HepG2 (cell line): ENCODE measurements around the gene PITX3. TPM values are rescaled to one million over a fixed set of nuclear protein-coding genes. Genes with fewer than 3 reads are reported as not detected.

Experiments
- AGO1 ChIP-seq: fragments of 200-400 bp; formaldehyde crosslinking; IDR thresholded peaks from 2 replicates; pipeline ENCODE4 v1.6.1; 2017; ENCODE audit warnings: mild to moderate bottlenecking, low read depth, low read length, moderate library complexity; ENCODE audit not compliant: poor library complexity, severe bottlenecking
- BRD4 ChIP-seq: sonication (generic); formaldehyde crosslinking; IDR thresholded peaks from 2 replicates; pipeline ENCODE4 v1.4.0; 2020; ENCODE audit warnings: missing genetic modification reagents
- CBX2 ChIP-seq, 2 experiments: fragments of 200-600 bp in 1 of 2; sonication (generic); formaldehyde crosslinking in 1 of 2; IDR thresholded peaks; 2 replicates each; pipeline versions ENCODE4 v1.7.0 to v1.8.1; 2018 to 2022; ENCODE audit warnings: low read depth in 2 of 2, low read length in 1 of 2, mild to moderate bottlenecking in 1 of 2, missing genetic modification reagents in 1 of 2
- CEBPB ChIP-seq: IDR thresholded peaks from 2 replicates; pipeline ENCODE4 v1.6.1; 2011; ENCODE audit warnings: low read depth, low read length, improper control_type of control experiment, borderline replicate concordance
- JUNB ChIP-seq: sonication (generic); formaldehyde crosslinking; IDR thresholded peaks from 2 replicates; pipeline ENCODE4 v1.8.0; 2022; ENCODE audit warnings: missing genetic modification reagents, mild to moderate bottlenecking, borderline replicate concordance
- KAT7 ChIP-seq: IDR thresholded peaks from 2 replicates; pipeline ENCODE4 v1.6.1; 2018; ENCODE audit warnings: borderline replicate concordance, missing compliant biosample characterization
- PAF1 ChIP-seq: IDR thresholded peaks from 2 replicates; pipeline ENCODE4 v1.6.1; 2016; ENCODE audit warnings: missing genetic modification reagents, missing compliant biosample characterization
- SAP130 ChIP-seq: IDR thresholded peaks from 2 replicates; pipeline ENCODE4 v1.6.1; 2016; ENCODE audit warnings: low read depth
- SMAD1 ChIP-seq: sonication (generic); formaldehyde crosslinking; IDR thresholded peaks from 2 replicates; pipeline ENCODE4 v1.4.0; 2020; ENCODE audit warnings: missing genetic modification reagents, low read depth, mild to moderate bottlenecking, borderline replicate concordance
- TBX2 ChIP-seq: sonication (generic); formaldehyde crosslinking; IDR thresholded peaks from 2 replicates; pipeline ENCODE4 v1.5.0; 2020; ENCODE audit warnings: missing genetic modification reagents, mild to moderate bottlenecking, borderline replicate concordance
- ZFAT ChIP-seq: sonication (generic); formaldehyde crosslinking; conservative IDR thresholded peaks from 2 replicates; pipeline ENCODE4 v1.8.1; 2023; ENCODE audit warnings: missing genetic modification reagents, inconsistent platforms
- ZNF205 ChIP-seq: IDR thresholded peaks from 2 replicates; pipeline ENCODE4 v1.6.1; 2018; ENCODE audit warnings: missing biosample characterization, missing genetic modification reagents
- ZZZ3 ChIP-seq: sonication (generic); formaldehyde crosslinking; IDR thresholded peaks from 2 replicates; pipeline ENCODE4 v1.4.0; 2020; ENCODE audit warnings: missing genetic modification reagents, mild to moderate bottlenecking, borderline replicate concordance
- polyA plus RNA-seq, 8 experiments: library from polyadenylated mRNA; depleted of rRNA in 3 of 8; stranded (reverse) in 7 of 8; unstranded in 1 of 8; fragments of >200 nt; fragmentation: Illumina TruSeq in 4 of 8; extraction: Trizol in 4 of 8; gene quantifications; 2 replicates each; pipeline versions ENCODE4 v1.2.1 to v1.2.3, GENCODE V29; 2011 to 2016; ENCODE audit warnings: low read depth in 4 of 8, missing spikeins in 1 of 8, mixed read lengths in 1 of 8; ENCODE audit not compliant: insufficient read depth in 1 of 8
- total RNA-seq, 5 experiments: library from RNA; depleted of rRNA; stranded (reverse); fragments of >200 nt; fragmentation: Illumina TruSeq; extraction: Trizol; gene quantifications; 2 replicates each; pipeline ENCODE4 v1.2.3, GENCODE V29; 2016; ENCODE audit warnings: low read depth in 1 of 5
- TF ChIP-seq, protein P1 (sequence below): sonication (generic); formaldehyde crosslinking; IDR thresholded peaks from 2 replicates; pipeline ENCODE4 v1.4.0; 2020; ENCODE audit warnings: missing genetic modification reagents
- TF ChIP-seq, protein P2 (sequence below): sonication (generic); formaldehyde crosslinking; IDR thresholded peaks from 2 replicates; pipeline ENCODE4 v1.8.1; 2022; ENCODE audit warnings: low read depth, mild to moderate bottlenecking, missing genetic modification reagents
- TF ChIP-seq, protein P3 (sequence below): sonication (generic); formaldehyde crosslinking; IDR thresholded peaks from 2 replicates; pipeline ENCODE4 v1.9.0; 2021; ENCODE audit warnings: missing genetic modification reagents, mild to moderate bottlenecking, borderline replicate concordance

Gene PITX3
- total and polyA plus RNA-seq, 2 of the 13 experiments (the other 11 are each of a cell fraction or from before 2014, with no cell fraction given) = not detected

DNA sequence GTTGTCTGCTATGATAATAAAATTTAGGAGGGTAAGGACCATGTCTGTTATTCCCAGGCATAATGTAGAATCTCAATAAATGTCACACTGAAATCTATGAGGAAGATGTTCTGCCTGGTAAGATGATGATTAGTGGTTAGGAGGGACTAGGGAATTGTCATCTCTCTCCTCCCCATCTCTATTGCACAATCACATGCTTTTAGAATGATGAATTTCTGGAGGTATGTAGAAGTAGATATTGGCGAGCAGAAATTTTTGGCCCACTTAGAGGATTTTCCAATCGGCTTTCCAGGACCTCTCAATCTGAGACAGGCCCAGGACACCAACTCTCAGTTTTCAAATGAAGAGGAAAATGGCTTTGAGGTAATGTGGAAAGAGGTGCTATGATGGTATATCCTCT is 2.0 kb upstream of the PITX3 start (continued):
- TF ChIP-seq ZFAT (CRISPR knock-in tag) = no peak
- TF ChIP-seq ZNF205 = no peak
- no peak for TF ChIP-seq TBX2 (CRISPR knock-in tag)
- no peak for TF ChIP-seq JUNB (CRISPR knock-in tag)
- no peak for TF ChIP-seq PAF1
- TF ChIP-seq, protein P1, sequence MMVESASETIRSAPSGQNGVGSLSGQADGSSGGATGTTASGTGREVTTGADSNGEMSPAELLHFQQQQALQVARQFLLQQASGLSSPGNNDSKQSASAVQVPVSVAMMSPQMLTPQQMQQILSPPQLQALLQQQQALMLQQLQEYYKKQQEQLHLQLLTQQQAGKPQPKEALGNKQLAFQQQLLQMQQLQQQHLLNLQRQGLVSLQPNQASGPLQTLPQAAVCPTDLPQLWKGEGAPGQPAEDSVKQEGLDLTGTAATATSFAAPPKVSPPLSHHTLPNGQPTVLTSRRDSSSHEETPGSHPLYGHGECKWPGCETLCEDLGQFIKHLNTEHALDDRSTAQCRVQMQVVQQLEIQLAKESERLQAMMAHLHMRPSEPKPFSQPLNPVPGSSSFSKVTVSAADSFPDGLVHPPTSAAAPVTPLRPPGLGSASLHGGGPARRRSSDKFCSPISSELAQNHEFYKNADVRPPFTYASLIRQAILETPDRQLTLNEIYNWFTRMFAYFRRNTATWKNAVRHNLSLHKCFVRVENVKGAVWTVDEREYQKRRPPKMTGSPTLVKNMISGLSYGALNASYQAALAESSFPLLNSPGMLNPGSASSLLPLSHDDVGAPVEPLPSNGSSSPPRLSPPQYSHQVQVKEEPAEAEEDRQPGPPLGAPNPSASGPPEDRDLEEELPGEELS (CRISPR knock-in tag) = no peak
- TF ChIP-seq SAP130 = 0 out of 2 replicates have a peak, but pooled peaks have one; percentile 15
- TF ChIP-seq CBX2 (IDR thresholded peaks at IDR 0.05; ENCODE audit: low read depth, low read length) = no peak
- TF ChIP-seq CBX2 (CRISPR knock-in tag; IDR thresholded peaks at IDR 0.05; ENCODE audit: low read depth) = no peak
- TF ChIP-seq KAT7 (CRISPR knock-in tag) = no peak
- TF ChIP-seq, protein P2, sequence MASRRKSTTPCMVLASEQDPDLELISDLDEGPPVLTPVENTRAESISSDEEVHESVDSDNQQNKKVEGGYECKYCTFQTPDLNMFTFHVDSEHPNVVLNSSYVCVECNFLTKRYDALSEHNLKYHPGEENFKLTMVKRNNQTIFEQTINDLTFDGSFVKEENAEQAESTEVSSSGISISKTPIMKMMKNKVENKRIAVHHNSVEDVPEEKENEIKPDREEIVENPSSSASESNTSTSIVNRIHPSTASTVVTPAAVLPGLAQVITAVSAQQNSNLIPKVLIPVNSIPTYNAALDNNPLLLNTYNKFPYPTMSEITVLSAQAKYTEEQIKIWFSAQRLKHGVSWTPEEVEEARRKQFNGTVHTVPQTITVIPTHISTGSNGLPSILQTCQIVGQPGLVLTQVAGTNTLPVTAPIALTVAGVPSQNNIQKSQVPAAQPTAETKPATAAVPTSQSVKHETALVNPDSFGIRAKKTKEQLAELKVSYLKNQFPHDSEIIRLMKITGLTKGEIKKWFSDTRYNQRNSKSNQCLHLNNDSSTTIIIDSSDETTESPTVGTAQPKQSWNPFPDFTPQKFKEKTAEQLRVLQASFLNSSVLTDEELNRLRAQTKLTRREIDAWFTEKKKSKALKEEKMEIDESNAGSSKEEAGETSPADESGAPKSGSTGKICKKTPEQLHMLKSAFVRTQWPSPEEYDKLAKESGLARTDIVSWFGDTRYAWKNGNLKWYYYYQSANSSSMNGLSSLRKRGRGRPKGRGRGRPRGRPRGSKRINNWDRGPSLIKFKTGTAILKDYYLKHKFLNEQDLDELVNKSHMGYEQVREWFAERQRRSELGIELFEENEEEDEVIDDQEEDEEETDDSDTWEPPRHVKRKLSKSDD = no peak
- TF ChIP-seq BRD4 (CRISPR knock-in tag) = no peak
- TF ChIP-seq, protein P3, sequence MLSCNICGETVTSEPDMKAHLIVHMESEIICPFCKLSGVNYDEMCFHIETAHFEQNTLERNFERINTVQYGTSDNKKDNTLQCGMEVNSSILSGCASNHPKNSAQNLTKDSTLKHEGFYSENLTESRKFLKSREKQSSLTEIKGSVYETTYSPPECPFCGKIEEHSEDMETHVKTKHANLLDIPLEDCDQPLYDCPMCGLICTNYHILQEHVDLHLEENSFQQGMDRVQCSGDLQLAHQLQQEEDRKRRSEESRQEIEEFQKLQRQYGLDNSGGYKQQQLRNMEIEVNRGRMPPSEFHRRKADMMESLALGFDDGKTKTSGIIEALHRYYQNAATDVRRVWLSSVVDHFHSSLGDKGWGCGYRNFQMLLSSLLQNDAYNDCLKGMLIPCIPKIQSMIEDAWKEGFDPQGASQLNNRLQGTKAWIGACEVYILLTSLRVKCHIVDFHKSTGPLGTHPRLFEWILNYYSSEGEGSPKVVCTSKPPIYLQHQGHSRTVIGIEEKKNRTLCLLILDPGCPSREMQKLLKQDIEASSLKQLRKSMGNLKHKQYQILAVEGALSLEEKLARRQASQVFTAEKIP (CRISPR knock-in tag) = no peak
- no peak for TF ChIP-seq SMAD1 (CRISPR knock-in tag)
- TF ChIP-seq AGO1 = no peak
- no peak for TF ChIP-seq ZZZ3 (CRISPR knock-in tag)
- peak; percentile 94 for TF ChIP-seq CEBPB
